ENCODE data around the gene ADAMTS20.

DNA sequence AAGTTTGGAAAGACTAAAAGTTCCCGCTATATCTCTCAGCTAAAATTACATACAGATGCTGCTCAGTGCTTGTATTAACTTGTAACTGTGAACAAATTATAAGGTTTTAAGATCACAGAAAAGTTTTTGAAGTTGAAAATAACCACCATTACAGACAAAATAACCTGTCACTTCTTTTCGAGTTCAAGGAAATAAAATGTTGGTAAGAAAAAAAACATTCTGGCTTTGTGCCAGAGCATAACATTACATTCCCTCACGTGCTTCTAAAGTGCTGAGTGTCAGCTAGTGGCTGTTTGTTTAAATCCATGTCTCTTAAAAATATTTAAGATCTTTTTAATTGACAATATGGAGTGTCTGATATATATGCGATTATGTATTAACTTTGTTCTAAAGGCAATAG is 27.2 kb upstream of the ADAMTS20 start:
- TF ChIP-seq, protein P1, sequence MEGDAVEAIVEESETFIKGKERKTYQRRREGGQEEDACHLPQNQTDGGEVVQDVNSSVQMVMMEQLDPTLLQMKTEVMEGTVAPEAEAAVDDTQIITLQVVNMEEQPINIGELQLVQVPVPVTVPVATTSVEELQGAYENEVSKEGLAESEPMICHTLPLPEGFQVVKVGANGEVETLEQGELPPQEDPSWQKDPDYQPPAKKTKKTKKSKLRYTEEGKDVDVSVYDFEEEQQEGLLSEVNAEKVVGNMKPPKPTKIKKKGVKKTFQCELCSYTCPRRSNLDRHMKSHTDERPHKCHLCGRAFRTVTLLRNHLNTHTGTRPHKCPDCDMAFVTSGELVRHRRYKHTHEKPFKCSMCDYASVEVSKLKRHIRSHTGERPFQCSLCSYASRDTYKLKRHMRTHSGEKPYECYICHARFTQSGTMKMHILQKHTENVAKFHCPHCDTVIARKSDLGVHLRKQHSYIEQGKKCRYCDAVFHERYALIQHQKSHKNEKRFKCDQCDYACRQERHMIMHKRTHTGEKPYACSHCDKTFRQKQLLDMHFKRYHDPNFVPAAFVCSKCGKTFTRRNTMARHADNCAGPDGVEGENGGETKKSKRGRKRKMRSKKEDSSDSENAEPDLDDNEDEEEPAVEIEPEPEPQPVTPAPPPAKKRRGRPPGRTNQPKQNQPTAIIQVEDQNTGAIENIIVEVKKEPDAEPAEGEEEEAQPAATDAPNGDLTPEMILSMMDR (IDR thresholded peaks at IDR 0.05): no peak
- TF ChIP-seq POLR2A (IDR thresholded peaks at IDR 0.05): no peak

All from Peyer's patch (tissue), 4 donors.